Breast epithelium (tissue), 3 donors: ENCODE data around the gene CYB5A.

Experiments
- POLR2A ChIP-seq: fragments of 450-650 bp; IDR thresholded peaks from one replicate; pipeline ENCODE4 v1.6.1; 2016; ENCODE audit warnings: antibody characterized with exemption, mild to moderate bottlenecking, moderate library complexity
- TF ChIP-seq, protein P1 (sequence below), 3 donors: fragments of 450-650 bp; IDR thresholded peaks; one replicate each; pipeline ENCODE4 v1.5.1; 2016 to 2017; ENCODE audit warnings: antibody characterized with exemption in 3 of 3, mild to moderate bottlenecking in 3 of 3, moderate library complexity in 3 of 3

DNA sequence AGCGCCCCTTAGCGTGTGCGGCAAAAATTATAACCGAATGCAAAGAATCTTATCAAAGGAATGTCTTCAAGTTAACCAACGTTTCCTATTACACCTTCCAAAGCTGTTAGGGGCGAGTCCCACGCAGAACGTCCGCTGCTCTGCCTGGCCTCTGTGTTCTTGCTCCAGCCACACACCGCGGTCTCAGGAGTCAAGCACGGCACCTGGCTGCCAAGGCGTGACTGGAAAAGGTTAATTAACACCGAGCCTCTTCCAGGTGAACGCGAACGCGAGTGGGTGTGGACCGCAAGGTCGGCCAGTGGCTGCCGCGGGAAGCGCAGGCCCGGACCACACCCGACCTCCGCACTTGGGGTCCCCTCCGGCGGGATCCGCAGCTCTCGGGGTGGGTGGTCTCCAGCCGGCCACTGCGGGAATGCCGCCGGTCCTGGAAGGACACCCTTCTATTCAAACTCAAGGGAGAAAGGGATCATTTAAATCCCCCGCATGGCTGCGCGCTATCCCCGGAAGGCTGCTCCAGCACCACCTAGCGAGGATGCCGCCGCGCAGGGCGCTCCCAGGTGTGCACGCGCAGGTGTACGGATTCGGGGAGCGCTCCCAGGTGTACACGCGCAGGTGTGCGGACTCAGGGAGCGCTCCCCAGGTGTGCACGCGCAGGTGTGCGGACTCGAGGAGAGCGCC, 830 bp downstream of the CYB5A start:
- TF ChIP-seq POLR2A = no peak
- TF ChIP-seq, protein P1, sequence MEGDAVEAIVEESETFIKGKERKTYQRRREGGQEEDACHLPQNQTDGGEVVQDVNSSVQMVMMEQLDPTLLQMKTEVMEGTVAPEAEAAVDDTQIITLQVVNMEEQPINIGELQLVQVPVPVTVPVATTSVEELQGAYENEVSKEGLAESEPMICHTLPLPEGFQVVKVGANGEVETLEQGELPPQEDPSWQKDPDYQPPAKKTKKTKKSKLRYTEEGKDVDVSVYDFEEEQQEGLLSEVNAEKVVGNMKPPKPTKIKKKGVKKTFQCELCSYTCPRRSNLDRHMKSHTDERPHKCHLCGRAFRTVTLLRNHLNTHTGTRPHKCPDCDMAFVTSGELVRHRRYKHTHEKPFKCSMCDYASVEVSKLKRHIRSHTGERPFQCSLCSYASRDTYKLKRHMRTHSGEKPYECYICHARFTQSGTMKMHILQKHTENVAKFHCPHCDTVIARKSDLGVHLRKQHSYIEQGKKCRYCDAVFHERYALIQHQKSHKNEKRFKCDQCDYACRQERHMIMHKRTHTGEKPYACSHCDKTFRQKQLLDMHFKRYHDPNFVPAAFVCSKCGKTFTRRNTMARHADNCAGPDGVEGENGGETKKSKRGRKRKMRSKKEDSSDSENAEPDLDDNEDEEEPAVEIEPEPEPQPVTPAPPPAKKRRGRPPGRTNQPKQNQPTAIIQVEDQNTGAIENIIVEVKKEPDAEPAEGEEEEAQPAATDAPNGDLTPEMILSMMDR (IDR thresholded peaks at IDR 0.05) = peak; percentile 19 to 40 (median 21)
